Epithelial cell of proximal tubule (primary cell): ENCODE data around the gene GARRE1. TPM values are rescaled to one million over a fixed set of nuclear protein-coding genes. Genes with fewer than 3 reads are reported as not detected.

Source experiments
- DNase-seq: peaks from one replicate; pipeline ENCODE4 v3.0.0-alpha.2; 2011; ENCODE audit warnings: low read depth
- H3K4me3 ChIP-seq: 2 replicates; pipeline ENCODE4 v1.5.1; 2011; ENCODE audit warnings: low read depth, mild to moderate bottlenecking, low read length
- total RNA-seq: library from RNA; depleted of rRNA; stranded (reverse); fragments of >200 nt; gene quantifications from 2 replicates; pipeline ENCODE4 v1.2.3, GENCODE V29; 2015
- TF ChIP-seq, protein P1 (sequence below): conservative IDR thresholded peaks from 2 replicates; pipeline ENCODE4 v1.5.1; 2012; ENCODE audit warnings: low read depth, mild to moderate bottlenecking, low read length

GARRE1 gene
- total RNA-seq, 1 donor from 2014 or later, result 10.1 TPM

DNA sequence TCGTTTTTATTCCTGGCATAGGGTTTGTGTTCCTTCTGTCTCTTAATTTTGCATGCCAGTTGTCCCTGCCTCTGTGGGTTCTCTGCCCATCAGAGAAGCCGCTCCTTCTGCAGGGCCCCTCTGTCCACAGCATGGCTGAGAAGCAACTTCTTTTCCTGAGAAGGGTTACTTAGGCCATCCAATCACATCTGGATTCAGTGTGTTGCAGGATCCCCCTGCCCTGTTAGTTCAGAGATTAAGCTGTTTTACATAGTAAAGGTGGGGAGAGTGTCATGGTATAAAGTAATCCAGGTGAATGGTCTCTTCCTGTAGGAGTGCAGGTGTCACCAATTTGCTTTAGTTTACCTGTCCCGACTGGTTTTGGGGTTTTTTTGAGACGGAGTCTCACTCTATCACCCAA lies 22.9 kb upstream of the GARRE1 start:
- DNase-seq, result no peak
- H3K4me3 ChIP-seq, result no peak overlapping the region
- TF ChIP-seq, protein P1, sequence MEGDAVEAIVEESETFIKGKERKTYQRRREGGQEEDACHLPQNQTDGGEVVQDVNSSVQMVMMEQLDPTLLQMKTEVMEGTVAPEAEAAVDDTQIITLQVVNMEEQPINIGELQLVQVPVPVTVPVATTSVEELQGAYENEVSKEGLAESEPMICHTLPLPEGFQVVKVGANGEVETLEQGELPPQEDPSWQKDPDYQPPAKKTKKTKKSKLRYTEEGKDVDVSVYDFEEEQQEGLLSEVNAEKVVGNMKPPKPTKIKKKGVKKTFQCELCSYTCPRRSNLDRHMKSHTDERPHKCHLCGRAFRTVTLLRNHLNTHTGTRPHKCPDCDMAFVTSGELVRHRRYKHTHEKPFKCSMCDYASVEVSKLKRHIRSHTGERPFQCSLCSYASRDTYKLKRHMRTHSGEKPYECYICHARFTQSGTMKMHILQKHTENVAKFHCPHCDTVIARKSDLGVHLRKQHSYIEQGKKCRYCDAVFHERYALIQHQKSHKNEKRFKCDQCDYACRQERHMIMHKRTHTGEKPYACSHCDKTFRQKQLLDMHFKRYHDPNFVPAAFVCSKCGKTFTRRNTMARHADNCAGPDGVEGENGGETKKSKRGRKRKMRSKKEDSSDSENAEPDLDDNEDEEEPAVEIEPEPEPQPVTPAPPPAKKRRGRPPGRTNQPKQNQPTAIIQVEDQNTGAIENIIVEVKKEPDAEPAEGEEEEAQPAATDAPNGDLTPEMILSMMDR, result no peak

- no peak overlapping the region for H3K4me3 ChIP-seq
- TF ChIP-seq, protein P1, result no peak
- peak; percentile 70 for DNase-seq
Measured at GRCh38 chr19:34232566-34233481, 21.5 kb upstream of the GARRE1 start.

DNA sequence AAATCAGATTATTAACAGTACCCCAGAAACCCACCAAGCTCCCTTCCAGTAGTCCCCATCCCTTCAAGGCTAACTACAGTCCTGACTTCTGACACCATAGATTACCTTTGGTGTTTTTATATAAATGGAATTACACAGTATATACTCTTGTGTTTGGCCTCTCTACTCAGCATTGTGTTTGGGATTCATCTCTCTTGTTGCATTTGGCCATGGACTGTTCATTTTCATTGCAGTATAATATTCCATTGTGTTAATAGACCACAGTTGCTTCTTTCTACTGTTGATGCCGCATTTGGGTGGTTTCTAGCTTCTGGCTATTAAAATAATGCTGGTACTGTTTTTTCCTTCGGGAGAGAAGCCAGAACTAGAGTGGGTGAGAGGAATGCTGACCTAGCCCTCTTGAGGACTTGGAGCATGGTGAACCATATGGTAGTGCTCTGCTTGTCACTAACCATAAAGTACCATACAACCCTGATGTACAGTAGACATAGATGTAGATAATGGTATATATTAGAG lies 18.9 kb upstream of the GARRE1 start:
- no peak for DNase-seq
- no peak overlapping the region for H3K4me3 ChIP-seq
- TF ChIP-seq, protein P1, result no peak

- TF ChIP-seq, protein P1, result no peak
- no peak for DNase-seq
Measured at GRCh38 chr19:34236035-34236987, 18.0 kb upstream of the GARRE1 start.

DNA sequence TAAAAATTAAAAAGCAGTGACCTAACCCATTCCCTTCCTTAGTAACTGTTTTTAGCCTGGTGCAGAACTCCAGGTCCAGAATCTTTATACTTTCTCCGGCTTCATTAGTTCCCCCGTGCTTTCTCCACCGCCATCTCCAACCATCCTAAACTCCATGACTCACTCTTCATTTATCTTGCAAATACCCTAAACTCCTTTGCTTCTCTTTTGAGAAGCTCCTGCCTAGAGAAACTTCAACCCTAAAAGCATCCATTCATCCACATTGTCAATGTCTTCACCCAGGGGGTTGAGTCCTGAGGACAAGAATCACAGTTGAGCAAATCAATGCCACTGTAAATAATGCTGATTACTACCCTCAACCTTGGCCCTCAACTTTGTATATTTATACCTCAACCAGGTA lies 17.1 kb upstream of the GARRE1 start:
- no peak overlapping the region for H3K4me3 ChIP-seq
- no peak for DNase-seq

More at GRCh38 chr19:34236035-34236987, 18.0 kb upstream of the GARRE1 start:
- no peak overlapping the region for H3K4me3 ChIP-seq

DNA sequence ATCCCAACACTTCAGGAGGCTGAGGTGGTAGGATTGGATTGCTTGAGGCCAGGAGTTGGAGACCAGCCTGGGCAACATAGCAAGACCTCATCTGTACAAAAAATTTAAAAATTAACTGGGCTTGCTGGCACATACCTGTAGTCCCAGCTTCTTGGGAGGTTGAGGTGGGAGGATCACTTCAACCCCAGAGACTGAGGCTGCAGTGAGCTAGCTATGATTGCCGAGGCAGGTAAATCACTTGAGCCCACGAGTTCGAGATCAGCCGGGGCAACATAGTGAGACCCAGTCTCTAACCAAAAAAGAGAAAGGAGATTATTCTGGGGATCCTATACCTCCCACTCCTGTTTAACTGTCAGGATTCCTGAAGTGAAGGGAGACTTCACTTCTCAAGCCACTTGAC lies 16.4 kb upstream of the GARRE1 start:
- DNase-seq, result no peak
- H3K4me3 ChIP-seq, result no peak overlapping the region
- TF ChIP-seq, protein P1, result no peak

More for the DNA sequence above, 17.1 kb upstream of the GARRE1 start:
- TF ChIP-seq, protein P1, result no peak
